Body of pancreas (tissue), 4 donors: ENCODE results near the gene FBXL17.

ENCODE experiments used
- CTCF ChIP-seq, 7 experiments: fragments of 450-650 bp in 4 of 7; fragments of 200-600 bp in 3 of 7; sonication (generic) in 3 of 7; IDR thresholded peaks; one replicate each; pipeline ENCODE4 v1.5.1; 2016 to 2019; ENCODE audit warnings: antibody characterized with exemption in 7 of 7
- POLR2A ChIP-seq, 3 donors: fragments of 450-650 bp; IDR thresholded peaks; one replicate each; pipeline ENCODE4 v1.6.1; 2016; ENCODE audit warnings: antibody characterized with exemption in 3 of 3, mild to moderate bottlenecking in 2 of 3

GRCh38 chr5:108295578-108296368, 86.1 kb downstream of the FBXL17 start:
- no peak for TF ChIP-seq CTCF (IDR thresholded peaks at IDR 0.05)
- no peak for TF ChIP-seq POLR2A (IDR thresholded peaks at IDR 0.05)
